ENCODE data around the gene HAAO. TPM values are rescaled to one million over a fixed set of nuclear protein-coding genes. Genes with fewer than 3 reads are reported as not detected.

The HAAO gene
- total RNA-seq, 2 experiments from 2014 or later, result not detected

DNA sequence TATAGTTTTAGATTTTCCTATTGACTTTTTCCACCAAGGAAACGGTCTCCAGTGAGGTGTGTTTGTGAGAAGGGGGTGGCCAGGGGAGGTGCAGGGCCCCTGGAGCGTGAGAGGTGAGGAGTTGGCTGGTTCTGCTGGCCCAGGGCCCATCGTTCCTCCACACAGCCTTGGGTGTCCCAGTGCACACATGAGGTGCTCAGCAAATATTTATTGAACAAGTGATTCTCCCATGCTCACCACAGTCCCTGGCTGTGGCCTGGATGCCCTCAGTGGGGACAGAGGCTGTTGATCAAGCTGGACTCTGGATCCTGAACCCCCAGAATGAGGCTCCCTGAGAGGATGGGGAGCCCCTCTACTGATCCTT is 5.0 kb downstream of the HAAO start:
- H3K4me1 Mint-ChIP-seq (ENCODE audit: low read depth), result peaks cover 14% of the 10 kb centered on the region
- peaks cover 43% of the 10 kb centered on the region for H3K27me3 Mint-ChIP-seq

DNA sequence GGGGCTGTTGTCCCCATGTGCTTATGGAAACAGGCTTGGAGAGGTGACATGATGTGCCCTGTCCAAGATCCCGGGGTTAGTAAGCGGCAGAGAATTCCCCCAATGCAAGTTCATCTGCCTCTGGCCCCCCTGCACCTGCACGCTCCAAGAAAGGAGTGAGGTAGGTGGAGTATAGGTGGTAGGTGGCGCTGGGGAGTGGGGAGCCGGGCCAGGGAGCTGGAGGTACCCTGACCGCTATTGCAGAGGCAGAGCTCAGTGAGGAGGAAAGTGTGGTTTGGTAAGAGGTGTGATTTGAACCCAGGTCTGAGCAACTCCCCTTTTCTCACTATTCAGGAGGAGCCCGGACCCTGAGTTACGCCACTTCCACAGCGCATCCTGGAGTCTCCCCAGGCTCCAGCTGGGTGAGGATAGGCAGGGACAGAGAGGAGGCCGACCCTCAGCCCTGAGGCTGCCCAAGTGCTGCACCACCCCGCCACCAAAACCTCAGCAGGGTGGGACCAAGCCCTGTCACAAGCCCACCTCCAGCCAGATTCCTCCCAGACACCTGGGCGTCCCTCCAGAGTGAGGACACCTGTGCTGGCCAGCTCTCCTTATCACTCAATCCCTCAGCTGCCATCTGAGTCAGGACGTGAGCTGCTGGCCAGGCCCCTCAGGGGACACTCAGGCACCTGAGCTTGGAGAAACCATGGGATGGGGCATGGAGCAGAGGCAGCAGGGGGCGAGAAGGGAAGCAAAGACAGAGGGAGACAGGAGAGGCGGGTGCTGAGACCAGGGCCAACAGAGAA is 5.6 kb downstream of the HAAO start:
- TF ChIP-seq CTCF (IDR thresholded peaks at IDR 0.05), result no peak
- ATAC-seq (ENCODE audit: poor library complexity) (no peak), DNase-seq (no peak)
- Mint-ChIP-seq H3K27ac (no peak overlapping the region), H3K36me3 (ENCODE audit: low read depth) (peaks cover 7% of the 10 kb centered on the region), H3K9me3 (no peaks in the 10 kb centered on the region), H3K4me1 (ENCODE audit: low read depth) (peaks cover 9% of the 10 kb centered on the region), H3K27me3 (peaks cover 37% of the 10 kb centered on the region), H3K4me3 (no peak overlapping the region)
- ChIA-PET POLR2A (no interaction called here), CTCF (no interaction called here)
- no peak overlapping the region for H3K4me3 ChIP-seq (ENCODE audit: low read length)
- intact Hi-C loops (cut with DNase I, micrococcal nuclease), result loop anchor here in 1 of 2 experiments (5.0 kb wide), 1 partner anchor 39 kb away; no protein-coding TSS in a partner anchor
- H3K9me3 ChIP-seq (ENCODE audit: control insufficient read depth in 1 of 2, insufficient read depth in 1 of 2, low read length in 2 of 2), result peaks cover 0 to 3% of the 10 kb centered on the region in 2 experiments
- no peak overlapping the region for H3K27ac ChIP-seq (ENCODE audit: low read depth in 1 of 2, low read length in 2 of 2)
- H3K4me1 ChIP-seq (ENCODE audit: insufficient read depth, low read length), result peaks cover 3% of the 10 kb centered on the region
- H3K27me3 ChIP-seq (ENCODE audit: control insufficient read depth in 1 of 2, insufficient read depth in 2 of 2, low read length in 2 of 2), result peaks cover 11 to 18% of the 10 kb centered on the region in 2 experiments
- no peaks in the 10 kb centered on the region for H3K36me3 ChIP-seq (ENCODE audit: insufficient read depth, low read length)

More for the DNA sequence above, 5.0 kb downstream of the HAAO start:
- H3K4me3 ChIP-seq (ENCODE audit: low read length), result no peak overlapping the region
- peaks cover 15 to 22% of the 10 kb centered on the region in 2 experiments for H3K27me3 ChIP-seq (ENCODE audit: control insufficient read depth in 1 of 2, insufficient read depth in 2 of 2, low read length in 2 of 2)
- peaks cover 0 to 3% of the 10 kb centered on the region in 2 experiments for H3K9me3 ChIP-seq (ENCODE audit: control insufficient read depth in 1 of 2, insufficient read depth in 1 of 2, low read length in 2 of 2)
- intact Hi-C loops (cut with DNase I, micrococcal nuclease), result loop anchor here in 1 of 2 experiments (5.0 kb wide), 1 partner anchor 40 kb away; no protein-coding TSS in a partner anchor
- H3K9me3 Mint-ChIP-seq, result no peaks in the 10 kb centered on the region
- no peak overlapping the region for H3K27ac ChIP-seq (ENCODE audit: low read depth in 1 of 2, low read length in 2 of 2)
- H3K4me3 Mint-ChIP-seq, result no peak overlapping the region
- no peak overlapping the region for H3K27ac Mint-ChIP-seq
- ATAC-seq (ENCODE audit: poor library complexity) (no peak), DNase-seq (no peak)
- no peaks in the 10 kb centered on the region for H3K36me3 ChIP-seq (ENCODE audit: insufficient read depth, low read length)
- H3K4me1 ChIP-seq (ENCODE audit: insufficient read depth, low read length), result peaks cover 10% of the 10 kb centered on the region
- POLR2A ChIA-PET, result no interaction called here
- CTCF ChIA-PET, result no interaction called here
- H3K36me3 Mint-ChIP-seq (ENCODE audit: low read depth), result peaks cover under 1% of the 10 kb centered on the region
- no peak for TF ChIP-seq CTCF (IDR thresholded peaks at IDR 0.05)

DNA sequence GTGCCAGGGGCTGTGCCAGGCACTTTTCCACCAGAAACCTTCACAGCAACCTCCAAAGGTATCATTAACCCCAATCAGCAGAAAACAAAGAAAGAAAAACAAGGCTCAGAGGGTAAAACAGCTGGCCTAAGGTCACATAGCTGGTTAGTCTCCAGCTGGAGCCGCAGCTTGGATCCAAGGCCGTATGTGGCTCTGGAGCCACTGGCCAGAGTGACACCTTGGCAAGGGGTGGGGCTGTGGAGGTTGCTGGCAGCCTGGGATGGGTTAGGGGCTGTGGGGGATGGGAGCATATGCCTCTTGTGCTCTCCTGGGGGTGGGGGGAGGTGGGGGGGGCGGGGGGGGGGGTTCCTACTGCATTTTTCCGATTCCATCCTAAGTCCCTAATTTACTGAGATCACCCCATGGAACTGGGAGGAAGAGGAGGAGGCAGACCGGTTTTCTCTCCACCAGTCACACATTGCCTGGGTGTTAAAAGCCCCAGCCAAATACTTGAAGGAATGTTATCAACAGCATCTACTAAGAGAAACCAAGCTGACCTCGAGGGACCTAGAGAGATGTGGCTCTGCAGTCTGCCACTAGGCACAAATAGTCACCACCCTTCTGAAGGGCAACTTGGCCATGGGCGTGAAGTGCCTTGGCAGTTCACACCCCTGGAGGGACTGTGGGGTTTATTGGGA is 8.0 kb downstream of the HAAO start:
- ChIA-PET POLR2A (no interaction called here), CTCF (no interaction called here)
- Histone ChIP-seq H3K9me3 (ENCODE audit: control insufficient read depth in 1 of 2, insufficient read depth in 1 of 2, low read length in 2 of 2) (peaks cover 0 to 11% of the 10 kb centered on the region in 2 experiments), H3K4me3 (ENCODE audit: low read length) (no peak overlapping the region), H3K27me3 (ENCODE audit: control insufficient read depth in 1 of 2, insufficient read depth in 2 of 2, low read length in 2 of 2) (peaks cover 2 to 3% of the 10 kb centered on the region in 2 experiments), H3K4me1 (ENCODE audit: insufficient read depth, low read length) (no peaks in the 10 kb centered on the region), H3K27ac (ENCODE audit: low read depth in 1 of 2, low read length in 2 of 2) (no peak overlapping the region), H3K36me3 (ENCODE audit: insufficient read depth, low read length) (no peaks in the 10 kb centered on the region)
- Mint-ChIP-seq H3K27ac (no peak overlapping the region), H3K9me3 (no peaks in the 10 kb centered on the region), H3K4me1 (ENCODE audit: low read depth) (no peaks in the 10 kb centered on the region), H3K4me3 (no peak overlapping the region), H3K36me3 (ENCODE audit: low read depth) (peaks cover 11% of the 10 kb centered on the region), H3K27me3 (peaks cover 16% of the 10 kb centered on the region)
- ATAC-seq (ENCODE audit: poor library complexity), result no peak
- DNase-seq, result no peak
- intact Hi-C loops (cut with DNase I, micrococcal nuclease), result no loop called here
- no peak for TF ChIP-seq CTCF (IDR thresholded peaks at IDR 0.05)

Data from CD4-positive, alpha-beta T cell (primary cell).